Measurements from ENCODE around the gene TECPR1.

DNA sequence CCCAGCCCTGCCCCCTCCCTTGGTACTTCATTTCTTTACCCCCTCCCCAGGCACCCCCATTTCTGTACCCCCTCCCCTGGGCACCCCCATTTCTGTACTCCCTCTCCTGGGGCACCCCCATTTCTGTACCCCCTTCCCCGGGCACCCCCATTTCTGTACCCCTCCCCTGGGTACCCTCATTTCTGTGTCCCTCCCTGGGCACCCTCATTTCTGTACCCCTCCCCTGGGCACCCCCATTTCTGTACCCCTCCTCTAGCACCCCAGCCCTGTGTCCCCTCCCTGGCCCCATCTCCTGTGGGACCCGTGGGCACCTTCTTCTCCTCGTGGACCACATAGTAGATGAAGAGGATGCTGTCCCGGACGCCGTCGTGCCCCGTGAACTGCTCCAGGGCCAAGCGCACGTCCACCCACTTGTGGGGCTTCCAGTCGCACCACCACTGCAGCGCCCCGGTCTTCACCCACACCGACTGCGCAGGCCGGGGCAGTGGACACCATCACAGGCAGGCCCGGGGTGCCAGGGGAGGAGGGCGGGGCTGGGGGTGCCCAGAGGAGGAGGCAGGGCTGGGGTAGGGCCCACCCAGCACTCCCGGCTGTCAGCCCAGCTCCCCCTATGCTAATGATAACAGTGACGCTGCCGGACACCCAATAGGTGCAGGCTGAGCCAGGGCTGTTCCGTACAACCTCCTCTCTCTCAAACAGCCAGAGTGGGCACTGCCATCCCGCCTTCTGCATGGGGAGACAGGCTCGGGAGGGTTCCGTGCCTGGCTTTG lies 20.4 kb downstream of the TECPR1 start:
- TF ChIP-seq, protein P1, sequence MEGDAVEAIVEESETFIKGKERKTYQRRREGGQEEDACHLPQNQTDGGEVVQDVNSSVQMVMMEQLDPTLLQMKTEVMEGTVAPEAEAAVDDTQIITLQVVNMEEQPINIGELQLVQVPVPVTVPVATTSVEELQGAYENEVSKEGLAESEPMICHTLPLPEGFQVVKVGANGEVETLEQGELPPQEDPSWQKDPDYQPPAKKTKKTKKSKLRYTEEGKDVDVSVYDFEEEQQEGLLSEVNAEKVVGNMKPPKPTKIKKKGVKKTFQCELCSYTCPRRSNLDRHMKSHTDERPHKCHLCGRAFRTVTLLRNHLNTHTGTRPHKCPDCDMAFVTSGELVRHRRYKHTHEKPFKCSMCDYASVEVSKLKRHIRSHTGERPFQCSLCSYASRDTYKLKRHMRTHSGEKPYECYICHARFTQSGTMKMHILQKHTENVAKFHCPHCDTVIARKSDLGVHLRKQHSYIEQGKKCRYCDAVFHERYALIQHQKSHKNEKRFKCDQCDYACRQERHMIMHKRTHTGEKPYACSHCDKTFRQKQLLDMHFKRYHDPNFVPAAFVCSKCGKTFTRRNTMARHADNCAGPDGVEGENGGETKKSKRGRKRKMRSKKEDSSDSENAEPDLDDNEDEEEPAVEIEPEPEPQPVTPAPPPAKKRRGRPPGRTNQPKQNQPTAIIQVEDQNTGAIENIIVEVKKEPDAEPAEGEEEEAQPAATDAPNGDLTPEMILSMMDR (IDR thresholded peaks at IDR 0.05; ENCODE audit: low read depth, low read length, poor library complexity, severe bottlenecking): no peak
- TF ChIP-seq EZH2phosphoT487 (IDR thresholded peaks at IDR 0.05; ENCODE audit: borderline replicate concordance, low read length): no peak
